ENCODE measurements around the gene TSPAN8.
"Not testable (repeated sequence)": the region's sequence is repeated elsewhere in the genome, so short reads cannot be mapped to it uniquely, and the experiment has no call there.

TSPAN8 gene

DNA sequence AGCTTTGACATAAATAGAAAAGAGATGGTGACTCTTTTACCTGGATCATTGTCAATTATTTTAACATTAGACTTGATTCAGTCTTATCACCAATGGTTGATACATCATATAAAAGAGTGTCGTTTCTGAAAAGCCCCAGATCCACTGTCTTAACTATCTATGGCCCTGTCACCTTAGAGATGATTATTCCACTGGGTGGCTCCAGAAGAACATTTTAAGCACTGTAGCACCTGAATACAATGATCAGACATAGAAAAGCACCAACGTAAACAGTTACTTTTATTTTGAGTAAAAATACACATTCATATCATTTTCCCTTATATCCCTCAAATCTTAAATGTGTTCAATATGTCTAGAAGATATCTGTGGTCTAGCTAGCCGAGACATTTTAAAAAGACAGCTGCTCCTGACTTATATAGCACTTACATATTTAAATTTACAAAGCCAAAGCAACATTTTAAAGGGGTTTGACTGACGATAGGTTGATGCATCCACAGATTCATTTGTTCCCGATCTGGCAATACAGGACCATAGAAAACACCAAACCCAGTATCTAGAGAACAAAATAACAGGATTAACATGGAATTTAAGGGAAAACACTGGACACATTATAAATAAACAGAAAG, 32.9 kb downstream of the TSPAN8 start:
- no peak for FAIRE-seq

- not testable (repeated sequence) for FAIRE-seq
These were observed 44.7 kb downstream of the TSPAN8 start for GRCh38 chr12:71113148-71113547.

GRCh38 chr12:71109834-71110233, 48.0 kb downstream of the TSPAN8 start:
- no peak for FAIRE-seq

DNA sequence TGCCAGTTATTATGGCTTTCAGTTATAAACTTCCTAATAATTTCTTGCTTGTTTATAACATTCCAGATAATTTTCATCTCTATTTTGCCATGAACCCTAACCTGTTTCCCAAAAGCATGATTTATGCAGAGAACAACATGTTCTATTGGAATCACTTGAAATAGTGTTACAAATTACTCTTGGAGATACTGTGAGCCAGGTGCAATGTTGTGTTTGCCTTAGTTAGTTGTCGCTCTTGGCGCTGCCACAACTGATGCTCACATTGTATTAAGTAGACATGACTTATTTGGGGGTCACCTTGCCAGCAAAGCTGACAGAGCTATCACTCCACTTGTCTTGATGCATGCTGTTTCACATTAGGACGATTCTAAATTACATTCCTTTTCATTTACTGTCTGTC, 49.4 kb downstream of the TSPAN8 start:
- no peak for FAIRE-seq

DNA sequence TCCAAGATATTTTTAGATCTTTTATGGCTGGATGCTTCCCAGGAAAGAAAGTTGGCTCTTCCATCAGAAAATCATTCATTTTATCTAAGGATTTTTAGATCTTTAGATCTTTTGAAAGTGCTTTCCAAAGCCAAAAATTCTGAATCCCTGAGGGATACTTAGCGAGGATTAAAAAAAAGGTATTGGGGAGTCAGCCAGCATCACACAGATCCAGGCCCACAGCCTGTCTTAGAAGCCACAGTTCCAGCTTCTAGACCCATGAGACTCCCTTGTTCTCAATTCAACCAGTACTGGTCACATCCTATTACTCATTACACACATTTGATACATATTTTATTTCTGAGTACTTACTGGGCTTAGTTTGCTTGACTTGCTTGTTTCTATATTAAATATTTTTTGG, 49.9 kb downstream of the TSPAN8 start:
- FAIRE-seq, result no peak

- FAIRE-seq, result no peak
These were observed 51.8 kb downstream of the TSPAN8 start for GRCh38 chr12:71105956-71106355.

GRCh38 chr12:71092290-71092689, 65.5 kb downstream of the TSPAN8 start:
- FAIRE-seq, result no peak

- no peak for FAIRE-seq
These were observed 66.8 kb downstream of the TSPAN8 start for GRCh38 chr12:71090971-71091370.

GRCh38 chr12:71085575-71085974, 72.2 kb downstream of the TSPAN8 start:
- no peak for FAIRE-seq

GRCh38 chr12:71075743-71076142, 82.1 kb downstream of the TSPAN8 start:
- no peak for FAIRE-seq
